Right lobe of liver (tissue), 4 donors: ENCODE data around the gene CUL3.

Experiments used
- POLR2A ChIP-seq: fragments of 450-650 bp; IDR thresholded peaks from one replicate; pipeline ENCODE4 v1.6.1; 2017; ENCODE audit warnings: antibody characterized with exemption, mild to moderate bottlenecking
- TF ChIP-seq, protein P1 (sequence below), 4 donors: fragments of 200-600 bp in 3 of 4; fragments of 450-650 bp in 1 of 4; IDR thresholded peaks; one replicate each; pipeline versions ENCODE4 v1.5.1 to v1.8.0; 2016 to 2022; ENCODE audit warnings: antibody characterized with exemption in 4 of 4, mild to moderate bottlenecking in 2 of 4
- donor health status: DM: no; HTN: no; CAD: no.
- donor health status: DM: no; HTN: no; CAD: no.
- donor health status: DM: no; HTN: yes; CAD: no.

DNA sequence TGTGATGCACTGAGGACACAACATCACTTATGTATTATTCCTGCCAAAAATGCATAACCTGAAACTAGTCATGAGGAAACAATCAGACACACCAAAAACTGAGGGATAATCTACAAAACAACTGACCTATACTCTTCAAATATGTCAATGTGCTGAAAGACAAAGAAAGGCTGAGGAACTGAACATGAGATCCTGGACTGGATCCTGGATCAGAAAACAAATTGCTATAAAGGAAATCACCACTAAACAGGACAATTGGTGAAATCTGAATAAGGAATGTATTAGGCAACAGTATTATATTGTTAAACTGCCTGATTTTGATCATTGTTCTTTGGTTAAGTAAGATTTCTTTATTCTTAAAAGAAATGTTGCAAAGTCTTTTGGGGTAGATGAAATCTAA, 28.8 kb downstream of the CUL3 start:
- TF ChIP-seq, protein P1, sequence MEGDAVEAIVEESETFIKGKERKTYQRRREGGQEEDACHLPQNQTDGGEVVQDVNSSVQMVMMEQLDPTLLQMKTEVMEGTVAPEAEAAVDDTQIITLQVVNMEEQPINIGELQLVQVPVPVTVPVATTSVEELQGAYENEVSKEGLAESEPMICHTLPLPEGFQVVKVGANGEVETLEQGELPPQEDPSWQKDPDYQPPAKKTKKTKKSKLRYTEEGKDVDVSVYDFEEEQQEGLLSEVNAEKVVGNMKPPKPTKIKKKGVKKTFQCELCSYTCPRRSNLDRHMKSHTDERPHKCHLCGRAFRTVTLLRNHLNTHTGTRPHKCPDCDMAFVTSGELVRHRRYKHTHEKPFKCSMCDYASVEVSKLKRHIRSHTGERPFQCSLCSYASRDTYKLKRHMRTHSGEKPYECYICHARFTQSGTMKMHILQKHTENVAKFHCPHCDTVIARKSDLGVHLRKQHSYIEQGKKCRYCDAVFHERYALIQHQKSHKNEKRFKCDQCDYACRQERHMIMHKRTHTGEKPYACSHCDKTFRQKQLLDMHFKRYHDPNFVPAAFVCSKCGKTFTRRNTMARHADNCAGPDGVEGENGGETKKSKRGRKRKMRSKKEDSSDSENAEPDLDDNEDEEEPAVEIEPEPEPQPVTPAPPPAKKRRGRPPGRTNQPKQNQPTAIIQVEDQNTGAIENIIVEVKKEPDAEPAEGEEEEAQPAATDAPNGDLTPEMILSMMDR (IDR thresholded peaks at IDR 0.05) = no peak
- no peak for TF ChIP-seq POLR2A
